ENCODE results near the gene HOXC12. TPM values are rescaled to one million over a fixed set of nuclear protein-coding genes. Genes with fewer than 3 reads are reported as not detected.

HOXC12 gene
- total RNA-seq, 6 experiments from 2014 or later, result not detected

GRCh38 chr12:53949631-53950436 is 4.9 kb upstream of the HOXC12 start:
- peaks cover 85% of the 10 kb centered on the region for H3K27me3 Mint-ChIP-seq (ENCODE audit: insufficient read depth)
- H3K36me3 Mint-ChIP-seq (ENCODE audit: low read depth), result no peaks in the 10 kb centered on the region
- DNase-seq, result no peak

GRCh38 chr12:53950437-53950773 is 4.3 kb upstream of the HOXC12 start:
- no peak overlapping the region for H3K27ac Mint-ChIP-seq
- H3K9me3 Mint-ChIP-seq, result no peaks in the 10 kb centered on the region; the same call in 1 of the 2 replicates
- peaks cover 6% of the 10 kb centered on the region for H3K4me1 Mint-ChIP-seq (ENCODE audit: low read depth)
- no peak for TF ChIP-seq CTCF (IDR thresholded peaks at IDR 0.05)
- H3K27me3 Mint-ChIP-seq (ENCODE audit: insufficient read depth), result peaks cover 80% of the 10 kb centered on the region
- no peak for DNase-seq
- H3K4me3 Mint-ChIP-seq, result no peak overlapping the region
- no peaks in the 10 kb centered on the region for H3K36me3 Mint-ChIP-seq (ENCODE audit: low read depth)

More at GRCh38 chr12:53949631-53950436, 4.9 kb upstream of the HOXC12 start:
- Mint-ChIP-seq H3K9me3 (no peaks in the 10 kb centered on the region; the same call in 1 of the 2 replicates), H3K4me1 (ENCODE audit: low read depth) (peaks cover 6% of the 10 kb centered on the region), H3K4me3 (no peak overlapping the region), H3K27ac (no peak overlapping the region)
- no peak for TF ChIP-seq CTCF (IDR thresholded peaks at IDR 0.05)

GRCh38 chr12:53950789-53951576 is 3.7 kb upstream of the HOXC12 start:
- Mint-ChIP-seq H3K36me3 (ENCODE audit: low read depth) (0 out of 2 replicates have a peak, but pooled peaks cover 3% of the 10 kb centered on the region), H3K9me3 (no peaks in the 10 kb centered on the region; the same call in 1 of the 2 replicates), H3K4me1 (ENCODE audit: low read depth) (peaks cover 6% of the 10 kb centered on the region), H3K27me3 (ENCODE audit: insufficient read depth) (peaks cover 77% of the 10 kb centered on the region), H3K4me3 (no peak overlapping the region), H3K27ac (no peak overlapping the region)
- no peak for DNase-seq
- no peak for TF ChIP-seq CTCF (IDR thresholded peaks at IDR 0.05)

GRCh38 chr12:53951577-53952334 is 2.9 kb upstream of the HOXC12 start:
- H3K9me3 Mint-ChIP-seq, result no peaks in the 10 kb centered on the region; the same call in 1 of the 2 replicates
- no peak for TF ChIP-seq CTCF (IDR thresholded peaks at IDR 0.05)
- no peak overlapping the region for H3K4me3 Mint-ChIP-seq
- H3K27me3 Mint-ChIP-seq (ENCODE audit: insufficient read depth), result peaks cover 77% of the 10 kb centered on the region
- no peak overlapping the region for H3K27ac Mint-ChIP-seq
- H3K4me1 Mint-ChIP-seq (ENCODE audit: low read depth), result peaks cover 6% of the 10 kb centered on the region
- H3K36me3 Mint-ChIP-seq (ENCODE audit: low read depth), result 0 out of 2 replicates have a peak, but pooled peaks cover 5% of the 10 kb centered on the region
- DNase-seq, result no peak

- peaks cover 6% of the 10 kb centered on the region for H3K4me1 Mint-ChIP-seq (ENCODE audit: low read depth)
- DNase-seq, result no peak
- H3K4me3 Mint-ChIP-seq, result no peak overlapping the region
- H3K27me3 Mint-ChIP-seq (ENCODE audit: insufficient read depth), result peaks cover 79% of the 10 kb centered on the region
- no peaks in the 10 kb centered on the region; the same call in 1 of the 2 replicates for H3K9me3 Mint-ChIP-seq
- H3K27ac Mint-ChIP-seq, result no peak overlapping the region
- no peak for TF ChIP-seq CTCF (IDR thresholded peaks at IDR 0.05)
- 0 out of 2 replicates have a peak, but pooled peaks cover 5% of the 10 kb centered on the region for H3K36me3 Mint-ChIP-seq (ENCODE audit: low read depth)
Measured at GRCh38 chr12:53952335-53952694, 2.4 kb upstream of the HOXC12 start.

Data from HFFc6 (cell line).